Peyer's patch (tissue), 4 donors: Measurements from ENCODE around the gene MYOF.

Experiments used
- CTCF ChIP-seq, 6 experiments: fragments of 450-650 bp in 4 of 6; fragments of 200-600 bp in 2 of 6; sonication (generic) in 1 of 6; IDR thresholded peaks; one replicate each; pipeline ENCODE4 v1.5.1; 2017 to 2019; ENCODE audit warnings: antibody characterized with exemption in 6 of 6, mild to moderate bottlenecking in 3 of 6, moderate library complexity in 1 of 6
- POLR2A ChIP-seq, 2 donors: fragments of 450-650 bp; IDR thresholded peaks; one replicate each; pipeline ENCODE4 v1.5.1; 2017; ENCODE audit warnings: antibody characterized with exemption in 2 of 2, mild to moderate bottlenecking in 2 of 2, moderate library complexity in 2 of 2

GRCh38 chr10:93267521-93267920 is 214.6 kb downstream of the MYOF start:
- no peak for TF ChIP-seq CTCF (IDR thresholded peaks at IDR 0.05)
- no peak for TF ChIP-seq POLR2A (IDR thresholded peaks at IDR 0.05)
